Skeletal muscle tissue (tissue), 4 donors: ENCODE results near the gene IPCEF1. TPM values are rescaled to one million over a fixed set of nuclear protein-coding genes. Genes with fewer than 3 reads are reported as not detected.

Source experiments
- H3K27ac ChIP-seq: one replicate; pipeline ENCODE4 v1.7.0; 2013; ENCODE audit warnings: mild to moderate bottlenecking, low read depth, low read length, inconsistent platforms
- H3K27me3 ChIP-seq, 3 donors: one replicate each; pipeline ENCODE4 v1.7.0; 2013; ENCODE audit warnings: low read length in 3 of 3; ENCODE audit not compliant: control insufficient read depth in 3 of 3, insufficient read depth in 3 of 3
- H3K36me3 ChIP-seq, 3 donors: one replicate each; pipeline ENCODE4 v1.7.0; 2013; ENCODE audit warnings: low read length in 3 of 3; ENCODE audit not compliant: control insufficient read depth in 3 of 3, insufficient read depth in 3 of 3
- H3K4me1 ChIP-seq, 3 donors: one replicate each; pipeline ENCODE4 v1.7.0; 2013; ENCODE audit warnings: low read length in 3 of 3, mild to moderate bottlenecking in 3 of 3; ENCODE audit not compliant: control insufficient read depth in 3 of 3, insufficient read depth in 3 of 3
- H3K4me3 ChIP-seq, 3 donors: one replicate each; pipeline ENCODE4 v1.7.0; 2013; ENCODE audit warnings: low read length in 3 of 3
- H3K9ac ChIP-seq, 3 donors: one replicate each; pipeline ENCODE4 v1.7.0; 2013; ENCODE audit warnings: low read length in 3 of 3, mild to moderate bottlenecking in 3 of 3, moderate library complexity in 2 of 3, low read depth in 1 of 3
- H3K9me3 ChIP-seq, 3 donors: one replicate each; pipeline ENCODE4 v1.7.0; 2013; ENCODE audit warnings: low read length in 3 of 3; ENCODE audit not compliant: control insufficient read depth in 3 of 3
- total RNA-seq: library from RNA; depleted of rRNA; stranded (reverse); fragments of >200 nt; gene quantifications from one replicate; pipeline ENCODE4 v1.2.3, GENCODE V29; 2014
- donor health status: Osteomylitis.

Gene IPCEF1
- total RNA-seq, 1 donor from 2014 or later = 2.1 TPM

GRCh38 chr6:154139892-154140291 lies 216.7 kb downstream of the IPCEF1 start:
- Histone ChIP-seq H3K4me3 (no peak overlapping the region), H3K4me1 (no peaks in the 10 kb centered on the region), H3K9me3 (no peaks in the 10 kb centered on the region), H3K9ac (no peak overlapping the region), H3K27me3 (no peaks in the 10 kb centered on the region), H3K36me3 (no peaks in the 10 kb centered on the region), H3K27ac (no peak overlapping the region)

GRCh38 chr6:154138793-154139192 lies 217.8 kb downstream of the IPCEF1 start:
- H3K36me3 ChIP-seq = no peaks in the 10 kb centered on the region
- H3K4me1 ChIP-seq = no peaks in the 10 kb centered on the region
- H3K4me3 ChIP-seq = no peak overlapping the region
- no peaks in the 10 kb centered on the region for H3K27me3 ChIP-seq
- H3K9ac ChIP-seq = no peak overlapping the region
- no peak overlapping the region for H3K27ac ChIP-seq
- H3K9me3 ChIP-seq = no peaks in the 10 kb centered on the region

GRCh38 chr6:154134471-154135147 lies 222.0 kb downstream of the IPCEF1 start:
- H3K9me3 ChIP-seq = no peaks in the 10 kb centered on the region
- no peak overlapping the region for H3K27ac ChIP-seq
- H3K4me3 ChIP-seq = no peak overlapping the region
- no peak overlapping the region for H3K9ac ChIP-seq
- no peaks in the 10 kb centered on the region for H3K36me3 ChIP-seq
- no peaks in the 10 kb centered on the region for H3K27me3 ChIP-seq
- H3K4me1 ChIP-seq = no peaks in the 10 kb centered on the region

- Histone ChIP-seq H3K27me3 (no peaks in the 10 kb centered on the region), H3K4me3 (no peak overlapping the region), H3K4me1 (no peaks in the 10 kb centered on the region), H3K9ac (no peak overlapping the region), H3K9me3 (peaks cover 0 to under 1% (median 0%) of the 10 kb centered on the region in 3 donors), H3K36me3 (no peaks in the 10 kb centered on the region), H3K27ac (no peak overlapping the region)
Measured at GRCh38 chr6:154127657-154128056, 228.9 kb downstream of the IPCEF1 start.

GRCh38 chr6:154125421-154125820 lies 231.2 kb downstream of the IPCEF1 start:
- Histone ChIP-seq H3K9me3 (peaks cover 0 to 2% (median 0%) of the 10 kb centered on the region in 3 donors), H3K36me3 (no peaks in the 10 kb centered on the region), H3K4me3 (no peak overlapping the region), H3K27me3 (no peaks in the 10 kb centered on the region), H3K4me1 (no peaks in the 10 kb centered on the region), H3K27ac (no peak overlapping the region), H3K9ac (no peak overlapping the region)

- H3K4me3 ChIP-seq = no peak overlapping the region
- H3K9ac ChIP-seq = no peak overlapping the region
- no peaks in the 10 kb centered on the region for H3K4me1 ChIP-seq
- H3K36me3 ChIP-seq = no peaks in the 10 kb centered on the region
- no peak overlapping the region for H3K27ac ChIP-seq
- peaks cover 0 to 2% (median 0%) of the 10 kb centered on the region in 3 donors for H3K9me3 ChIP-seq
- no peaks in the 10 kb centered on the region for H3K27me3 ChIP-seq
Measured at GRCh38 chr6:154123155-154123956, 233.2 kb downstream of the IPCEF1 start.

GRCh38 chr6:154122195-154122925 lies 234.2 kb downstream of the IPCEF1 start:
- Histone ChIP-seq H3K36me3 (no peaks in the 10 kb centered on the region), H3K4me1 (no peaks in the 10 kb centered on the region), H3K27ac (no peak overlapping the region), H3K9me3 (peaks cover 0 to 2% (median 0%) of the 10 kb centered on the region in 3 donors), H3K9ac (no peak overlapping the region), H3K27me3 (no peaks in the 10 kb centered on the region), H3K4me3 (no peak overlapping the region)

GRCh38 chr6:154117485-154117884 lies 239.1 kb downstream of the IPCEF1 start:
- H3K9ac ChIP-seq = no peak overlapping the region

GRCh38 chr6:154113392-154113791 lies 243.2 kb downstream of the IPCEF1 start:
- no peaks in the 10 kb centered on the region for H3K27me3 ChIP-seq
- H3K4me3 ChIP-seq = no peak overlapping the region
- no peaks in the 10 kb centered on the region for H3K4me1 ChIP-seq
- no peak overlapping the region for H3K9ac ChIP-seq
- H3K36me3 ChIP-seq = no peaks in the 10 kb centered on the region
- no peak overlapping the region for H3K27ac ChIP-seq
- H3K9me3 ChIP-seq = no peaks in the 10 kb centered on the region

More at GRCh38 chr6:154117485-154117884, 239.1 kb downstream of the IPCEF1 start:
- Histone ChIP-seq H3K4me3 (no peak overlapping the region), H3K27ac (no peak overlapping the region), H3K4me1 (no peaks in the 10 kb centered on the region), H3K36me3 (no peaks in the 10 kb centered on the region), H3K27me3 (no peaks in the 10 kb centered on the region), H3K9me3 (no peaks in the 10 kb centered on the region)
